HG03039 (cell line): ENCODE data around the gene CCNDBP1.
"Not testable (repeated sequence)": the region's sequence is repeated elsewhere in the genome, so short reads cannot be mapped to it uniquely, and the experiment has no call there.

Experiments used
- ATAC-seq: cut with Tn5 transposase; IDR thresholded peaks from one replicate; pipeline ENCODE4 v1.9.1; 2021; ENCODE audit warnings: mild to moderate bottlenecking, moderate library complexity; ENCODE audit not compliant: unreplicated experiment

CCNDBP1 gene

GRCh38 chr15:43190178-43190577, 5.0 kb downstream of the CCNDBP1 start:
- ATAC-seq = no peak

- no peak for ATAC-seq
Observed at GRCh38 chr15:43193710-43194109, 8.5 kb downstream of the CCNDBP1 start.

- no peak for ATAC-seq
Observed at GRCh38 chr15:43194795-43195194, 9.6 kb downstream of the CCNDBP1 start.

- no peak for ATAC-seq
Observed at GRCh38 chr15:43196760-43197548, 11.8 kb downstream of the CCNDBP1 start.

GRCh38 chr15:43197773-43198172, 12.6 kb downstream of the CCNDBP1 start:
- ATAC-seq = not testable (repeated sequence)

- not testable (repeated sequence) for ATAC-seq
Observed at GRCh38 chr15:43198556-43198955, 13.4 kb downstream of the CCNDBP1 start.

GRCh38 chr15:43198992-43199391, 13.8 kb downstream of the CCNDBP1 start:
- ATAC-seq = no peak

- ATAC-seq = no peak
Observed at GRCh38 chr15:43199945-43200488, 14.8 kb downstream of the CCNDBP1 start.

- no peak for ATAC-seq
Observed at GRCh38 chr15:43204016-43204901, 19.1 kb downstream of the CCNDBP1 start.

- no peak for ATAC-seq
Observed at GRCh38 chr15:43206054-43206453, 20.9 kb downstream of the CCNDBP1 start.

GRCh38 chr15:43207024-43207423, 21.8 kb downstream of the CCNDBP1 start:
- no peak for ATAC-seq

- ATAC-seq = no peak
Observed at GRCh38 chr15:43208052-43209002, 23.1 kb downstream of the CCNDBP1 start.

- ATAC-seq = no peak
Observed at GRCh38 chr15:43209059-43209824, 24.0 kb downstream of the CCNDBP1 start.

- ATAC-seq = no peak
Observed at GRCh38 chr15:43210172-43210745, 25.1 kb downstream of the CCNDBP1 start.

GRCh38 chr15:43210807-43211206, 25.6 kb downstream of the CCNDBP1 start:
- ATAC-seq = no peak

GRCh38 chr15:43211224-43211735, 26.1 kb downstream of the CCNDBP1 start:
- no peak for ATAC-seq

GRCh38 chr15:43212299-43212698, 27.1 kb downstream of the CCNDBP1 start:
- no peak for ATAC-seq

GRCh38 chr15:43212951-43213350, 27.7 kb downstream of the CCNDBP1 start:
- no peak for ATAC-seq

GRCh38 chr15:43213466-43213865, 28.3 kb downstream of the CCNDBP1 start:
- no peak for ATAC-seq
